Loucy (cell line): ENCODE data around the gene NDUFB10.
"Not testable (repeated sequence)": the region's sequence is repeated elsewhere in the genome, so short reads cannot be mapped to it uniquely, and the experiment has no call there.

Source experiments
- EZH2phosphoT487 ChIP-seq: fragments of 200-600 bp; IDR thresholded peaks from 2 replicates; pipeline ENCODE4 v1.6.1; 2018; ENCODE audit warnings: antibody characterized with exemption, mild to moderate bottlenecking, moderate library complexity, borderline replicate concordance
- TF ChIP-seq, protein P1 (sequence below): fragments of 200-600 bp; sonication (generic); conservative IDR thresholded peaks from 2 replicates; pipeline ENCODE4 v1.5.1; 2014; ENCODE audit warnings: mild to moderate bottlenecking, antibody characterized with exemption, low read length

GRCh38 chr16:1939833-1940232 lies 19.5 kb upstream of the NDUFB10 start:
- TF ChIP-seq, protein P1, sequence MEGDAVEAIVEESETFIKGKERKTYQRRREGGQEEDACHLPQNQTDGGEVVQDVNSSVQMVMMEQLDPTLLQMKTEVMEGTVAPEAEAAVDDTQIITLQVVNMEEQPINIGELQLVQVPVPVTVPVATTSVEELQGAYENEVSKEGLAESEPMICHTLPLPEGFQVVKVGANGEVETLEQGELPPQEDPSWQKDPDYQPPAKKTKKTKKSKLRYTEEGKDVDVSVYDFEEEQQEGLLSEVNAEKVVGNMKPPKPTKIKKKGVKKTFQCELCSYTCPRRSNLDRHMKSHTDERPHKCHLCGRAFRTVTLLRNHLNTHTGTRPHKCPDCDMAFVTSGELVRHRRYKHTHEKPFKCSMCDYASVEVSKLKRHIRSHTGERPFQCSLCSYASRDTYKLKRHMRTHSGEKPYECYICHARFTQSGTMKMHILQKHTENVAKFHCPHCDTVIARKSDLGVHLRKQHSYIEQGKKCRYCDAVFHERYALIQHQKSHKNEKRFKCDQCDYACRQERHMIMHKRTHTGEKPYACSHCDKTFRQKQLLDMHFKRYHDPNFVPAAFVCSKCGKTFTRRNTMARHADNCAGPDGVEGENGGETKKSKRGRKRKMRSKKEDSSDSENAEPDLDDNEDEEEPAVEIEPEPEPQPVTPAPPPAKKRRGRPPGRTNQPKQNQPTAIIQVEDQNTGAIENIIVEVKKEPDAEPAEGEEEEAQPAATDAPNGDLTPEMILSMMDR, result not testable (repeated sequence)
- TF ChIP-seq EZH2phosphoT487, result not testable (repeated sequence)
